Inflammatory macrophage (primary cell): Measurements from ENCODE around the gene PRC1.

Source experiments
- DNase-seq, 2 donors: peaks; one replicate each; pipeline ENCODE4 v3.0.0-alpha.2; 2020 to 2022

The PRC1 gene

GRCh38 chr15:90954712-90955623 is 39.4 kb downstream of the PRC1 start, which contains the start of gene RCCD1:
RCCD1 (plus strand) TSS chr15:90954884; CDS start chr15:90956735, 1,851 bp downstream.
- DNase-seq = peak; percentile 96 to 98

DNA sequence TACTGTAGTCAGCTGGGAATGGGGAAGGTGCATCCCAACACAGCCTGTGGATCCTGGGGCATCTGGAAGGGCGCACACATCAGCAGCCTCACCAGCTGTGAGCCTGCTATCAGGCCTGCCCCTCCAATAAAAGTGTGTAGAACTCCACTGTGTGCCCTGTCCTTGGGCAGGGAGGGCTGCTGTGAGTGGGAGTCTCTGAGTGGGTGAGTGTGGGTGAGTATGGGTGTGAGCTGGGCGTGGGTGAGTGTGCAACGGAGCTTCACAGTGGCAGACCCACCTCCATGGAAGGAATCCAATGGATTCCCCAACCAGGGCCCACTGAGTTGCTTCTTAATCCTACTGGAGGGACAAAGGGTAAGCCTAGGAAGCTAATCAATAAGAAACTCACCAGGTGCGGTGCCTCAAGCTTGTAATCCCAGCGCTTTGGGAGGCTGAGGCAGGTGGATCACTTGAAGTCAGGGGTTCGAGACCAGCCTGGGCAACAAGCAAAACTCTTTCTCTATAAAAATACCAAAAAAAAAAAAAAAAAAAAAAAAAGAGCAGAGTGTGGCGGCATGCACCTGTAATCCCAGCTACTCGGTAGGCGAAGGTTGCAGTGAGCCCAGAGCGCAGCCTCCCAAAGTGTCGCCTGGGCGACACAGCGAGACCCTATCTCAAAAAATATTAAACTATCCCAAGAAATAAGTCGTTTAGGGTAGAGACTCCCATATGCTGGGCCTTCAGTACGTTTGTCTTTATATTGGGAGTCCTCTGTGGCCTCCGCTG is 40.2 kb downstream of the PRC1 start:
- no peak for DNase-seq

GRCh38 chr15:90952901-90953677 is 41.2 kb downstream of the PRC1 start:
- no peak for DNase-seq

DNA sequence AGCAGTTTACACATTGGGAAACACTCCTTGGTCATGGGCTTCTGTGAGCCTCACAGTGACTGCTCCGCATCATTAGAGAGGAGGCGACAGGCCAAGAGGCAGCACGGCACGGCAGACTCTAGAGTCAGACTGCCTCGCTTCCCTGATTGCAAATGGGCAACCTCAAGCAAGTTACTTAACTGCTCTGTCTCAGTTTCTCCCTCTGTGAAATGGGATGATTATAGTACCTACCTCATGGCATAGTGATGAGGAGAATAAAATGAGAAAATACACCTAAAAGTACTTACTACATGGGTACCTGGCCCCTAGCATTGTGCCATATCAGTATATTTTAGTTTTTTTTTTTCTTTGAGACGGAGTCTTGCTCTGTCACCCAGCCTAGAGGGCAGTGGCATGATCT is 43.7 kb downstream of the PRC1 start:
- no peak for DNase-seq

GRCh38 chr15:90949979-90950675 is 44.2 kb downstream of the PRC1 start:
- no peak for DNase-seq

GRCh38 chr15:90948506-90948905 is 45.8 kb downstream of the PRC1 start:
- no peak for DNase-seq

DNA sequence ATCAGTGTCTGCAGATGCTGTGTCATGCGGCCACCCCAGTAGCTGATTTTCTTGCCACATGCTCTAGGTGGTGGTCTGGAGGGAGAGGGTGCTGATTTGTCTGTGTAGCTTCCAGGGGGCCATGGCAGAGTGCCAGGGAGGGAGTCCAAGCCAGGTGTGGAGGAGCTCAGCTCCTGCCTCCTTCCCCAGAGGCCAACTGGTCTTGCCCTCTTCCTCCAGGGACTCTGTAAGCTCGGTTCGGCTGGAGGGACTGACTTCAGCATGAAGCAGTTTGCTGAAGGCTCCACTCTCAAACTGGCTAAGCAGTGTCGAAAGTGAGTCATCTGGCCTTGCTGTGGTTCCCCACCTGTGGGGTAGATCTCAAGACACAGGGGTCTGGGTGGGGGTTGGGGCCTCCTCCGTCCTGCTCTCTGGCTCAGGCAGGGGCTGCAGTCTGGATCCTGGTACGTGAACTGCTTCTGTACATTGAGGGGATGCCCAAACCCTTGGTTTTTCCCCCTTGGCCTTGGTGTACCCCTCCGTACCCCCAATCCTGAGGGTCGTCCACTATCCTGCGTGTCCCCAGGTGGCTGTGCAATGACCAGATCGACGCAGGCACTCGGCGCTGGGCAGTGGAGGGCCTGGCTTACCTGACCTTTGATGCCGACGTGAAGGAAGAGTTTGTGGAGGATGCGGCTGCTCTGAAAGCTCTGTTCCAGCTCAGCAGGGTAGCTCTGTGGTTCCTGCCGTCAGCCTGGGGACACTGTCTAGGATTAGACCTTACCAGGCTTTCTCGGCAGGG is 46.6 kb downstream of the PRC1 start:
- DNase-seq = no peak

- DNase-seq = no peak
Measured at GRCh38 chr15:90946941-90947576, 47.3 kb downstream of the PRC1 start.

GRCh38 chr15:90946538-90946937 is 47.8 kb downstream of the PRC1 start:
- DNase-seq = no peak

DNA sequence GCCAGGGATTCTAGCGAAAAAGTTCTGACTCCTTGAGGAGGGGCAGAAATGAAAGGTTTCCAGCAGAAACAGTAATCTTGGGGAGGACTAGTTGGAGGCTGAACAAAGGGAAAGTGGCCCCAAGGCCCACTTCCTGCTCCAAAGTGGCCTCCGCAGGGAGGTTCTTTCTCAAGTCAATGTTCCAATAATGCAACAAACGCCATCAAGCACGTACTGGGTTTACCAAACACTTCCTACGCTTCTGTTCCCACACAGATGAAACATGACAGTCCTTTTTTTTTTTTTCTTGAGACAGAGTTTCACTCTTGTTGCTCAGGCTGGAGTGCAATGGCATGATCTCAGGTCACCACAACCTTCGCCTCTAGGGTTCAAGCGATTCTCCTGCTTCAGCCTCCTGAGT is 49.2 kb downstream of the PRC1 start:
- DNase-seq = peak; percentile 70 to 82

DNA sequence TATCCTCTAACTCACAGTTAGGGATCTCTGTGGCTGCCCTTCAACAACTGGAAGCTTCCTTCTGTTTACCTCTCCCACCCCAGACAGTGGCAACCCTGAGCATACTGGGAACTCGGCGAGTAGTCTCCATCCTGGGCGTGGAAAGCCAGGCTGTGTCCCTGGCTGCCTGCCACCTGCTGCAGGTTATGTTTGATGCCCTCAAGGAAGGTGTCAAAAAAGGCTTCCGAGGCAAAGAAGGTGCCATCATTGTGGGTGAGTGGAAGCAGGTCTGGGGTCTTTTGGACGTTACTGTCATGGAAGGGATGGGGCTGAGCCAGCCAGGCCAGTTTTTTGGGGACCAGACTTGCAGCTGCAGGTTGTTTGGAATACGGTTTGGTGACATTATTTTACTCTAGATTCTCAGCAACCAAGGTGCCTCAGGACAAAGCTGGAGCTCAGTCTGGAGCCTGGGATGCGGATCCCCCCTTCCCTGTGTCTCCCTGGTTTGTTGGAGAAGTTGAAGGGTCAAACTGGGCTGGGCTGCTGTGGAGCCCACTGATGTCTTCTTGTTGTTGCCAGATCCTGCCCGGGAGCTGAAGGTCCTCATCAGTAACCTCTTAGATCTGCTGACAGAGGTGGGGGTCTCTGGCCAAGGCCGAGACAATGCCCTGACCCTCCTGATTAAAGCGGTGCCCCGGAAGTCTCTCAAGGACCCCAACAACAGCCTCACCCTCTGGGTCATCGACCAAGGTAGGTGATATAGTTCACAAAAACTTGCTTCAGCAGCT is 51.8 kb downstream of the PRC1 start:
- DNase-seq = no peak

DNA sequence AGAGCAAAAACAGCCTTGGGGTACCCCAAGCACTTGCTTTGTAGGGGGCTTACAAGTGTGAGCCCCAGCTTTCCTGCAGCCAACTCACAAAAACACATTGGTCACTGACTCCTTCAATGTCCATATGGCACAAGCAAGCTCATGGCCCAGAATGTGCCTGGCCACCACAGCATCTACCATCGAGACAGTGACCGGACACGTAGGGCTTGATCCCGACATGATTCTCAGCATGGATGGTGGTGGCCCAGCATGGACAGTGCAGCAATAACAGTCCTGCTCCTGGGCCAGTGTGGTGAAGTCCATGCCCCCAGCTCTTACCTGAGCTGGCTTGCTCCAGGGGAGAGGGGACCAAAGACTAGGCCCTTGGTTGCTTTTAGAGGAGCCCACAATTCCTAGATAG is 53.3 kb downstream of the PRC1 start:
- DNase-seq = no peak

GRCh38 chr15:90939756-90940155 is 54.6 kb downstream of the PRC1 start:
- no peak for DNase-seq

GRCh38 chr15:90938261-90938660 is 56.1 kb downstream of the PRC1 start:
- no peak for DNase-seq

DNA sequence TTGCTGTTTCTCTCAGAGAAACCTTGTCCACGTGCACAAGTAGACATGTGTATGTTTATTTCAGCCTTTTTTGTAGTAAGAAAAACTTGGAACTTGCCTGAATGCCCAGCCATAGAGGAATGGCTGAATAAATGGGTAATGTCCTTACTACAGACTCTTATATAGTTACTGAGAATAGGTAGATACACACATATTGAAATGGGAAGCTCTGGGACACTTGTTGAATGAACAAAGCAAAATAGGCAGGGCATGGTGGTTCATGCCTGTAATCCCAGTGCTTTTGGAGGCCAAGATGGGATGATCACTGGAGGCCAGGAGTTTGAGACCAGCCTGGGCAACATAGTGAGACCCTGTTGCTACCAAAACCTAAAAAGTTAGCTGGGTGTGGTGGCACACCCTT is 57.5 kb downstream of the PRC1 start:
- DNase-seq = no peak

- peak; percentile 78 to 88 for DNase-seq
Measured at GRCh38 chr15:90934949-90935751, 59.2 kb downstream of the PRC1 start, which contains the start of gene UNC45A. UNC45A (plus strand) TSS chr15:90935285; CDS start chr15:90935325, 40 bp downstream.

DNA sequence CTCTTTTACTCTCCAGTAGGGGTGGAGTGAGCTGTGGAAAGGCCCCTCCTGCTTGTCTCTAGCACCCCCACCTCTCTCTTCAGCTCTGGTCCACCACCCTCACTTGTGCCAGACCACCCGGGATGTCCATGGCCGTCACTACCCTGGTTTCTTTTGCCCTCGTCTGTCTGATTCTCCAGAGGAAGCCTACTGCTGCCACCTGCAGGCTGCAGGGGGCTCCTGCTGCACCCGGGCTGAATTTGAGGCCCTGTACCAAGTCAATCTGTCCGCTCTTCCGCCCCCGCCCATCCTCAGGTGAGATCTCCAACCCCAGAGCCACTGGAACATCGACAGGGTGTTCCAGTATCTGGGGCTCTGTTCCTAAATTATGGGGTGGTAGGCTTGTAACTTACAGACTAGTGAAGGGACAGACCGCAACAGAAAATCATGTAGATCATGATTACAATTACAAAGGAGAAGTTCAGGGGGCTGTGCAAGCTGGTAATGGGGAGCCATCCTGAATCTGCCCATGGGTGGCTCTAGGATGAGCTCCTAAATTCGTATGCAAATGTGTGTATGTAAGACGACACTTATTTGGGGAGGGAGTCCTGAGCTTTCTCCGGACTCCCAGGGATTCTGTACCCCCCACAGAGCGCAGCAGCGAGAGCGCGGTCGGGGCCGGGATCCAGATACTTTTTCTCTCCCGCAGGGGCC is 59.9 kb downstream of the PRC1 start:
- peak; percentile 80 to 82 for DNase-seq

DNA sequence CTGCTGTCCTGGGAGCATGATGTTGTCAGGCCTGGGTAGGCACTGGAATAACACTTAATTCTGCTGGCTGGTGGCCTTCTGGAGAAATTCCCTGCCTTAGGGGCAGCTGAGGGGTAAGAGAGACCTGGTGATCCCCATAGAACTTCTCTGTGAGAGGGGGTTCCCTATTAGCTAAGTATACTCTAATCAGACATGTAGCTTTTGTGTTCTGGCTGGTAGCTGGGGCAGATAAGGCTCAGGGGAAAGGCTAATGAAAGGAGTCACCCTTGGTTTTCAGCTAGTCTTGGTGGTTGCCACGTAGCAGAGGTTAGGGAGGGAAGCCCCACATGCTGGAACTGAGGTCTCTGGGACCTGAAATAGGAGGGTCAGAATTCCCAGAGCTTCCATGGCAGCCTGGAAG is 61.0 kb downstream of the PRC1 start:
- no peak for DNase-seq

DNA sequence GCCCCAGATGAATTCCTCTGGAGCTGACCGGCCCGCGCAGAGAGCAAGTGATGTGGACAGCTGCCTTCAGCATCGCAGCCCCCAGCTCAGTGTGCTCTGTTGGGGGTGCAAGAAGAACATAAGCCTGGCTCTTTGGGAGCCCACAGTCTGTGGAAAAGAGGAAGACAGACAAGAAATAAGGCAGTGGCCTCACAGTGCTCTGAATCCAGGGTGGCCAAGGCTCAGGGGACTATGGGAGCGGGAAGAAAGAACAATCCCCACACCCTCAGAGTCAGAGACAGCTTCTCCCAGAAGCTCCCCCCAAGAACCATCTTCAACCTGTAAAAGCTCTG is 61.7 kb downstream of the PRC1 start:
- DNase-seq = no peak
